Chondrocyte (in vitro differentiated cells): ENCODE measurements around the gene GAS7. TPM values are rescaled to one million over a fixed set of nuclear protein-coding genes. Genes with fewer than 3 reads are reported as not detected.

ENCODE experiments used
- DNase-seq: peaks from one replicate; pipeline ENCODE4 v3.0.0; 2021; ENCODE audit warnings: mixed read lengths, low spot score
- H3K27ac Mint-ChIP-seq: one replicate; pipeline ENCODE4 v1.8.0; 2021; ENCODE audit warnings: mild to moderate bottlenecking, moderate library complexity, mixed read lengths; ENCODE audit not compliant: unreplicated experiment
- H3K27me3 Mint-ChIP-seq: 2 replicates; pipeline ENCODE4 v1.8.0; 2021; ENCODE audit warnings: low read depth, mixed read lengths
- H3K36me3 Mint-ChIP-seq: 2 replicates; pipeline ENCODE4 v1.8.0; 2021; ENCODE audit warnings: low read depth, mixed read lengths
- H3K4me1 Mint-ChIP-seq: 2 replicates; pipeline ENCODE4 v1.8.0; 2021; ENCODE audit warnings: low read depth, mild to moderate bottlenecking, mixed read lengths
- H3K4me3 Mint-ChIP-seq: one replicate; pipeline ENCODE4 v1.8.0; 2021; ENCODE audit warnings: mild to moderate bottlenecking, moderate library complexity, mixed read lengths; ENCODE audit not compliant: unreplicated experiment
- H3K9me3 Mint-ChIP-seq: 2 replicates; pipeline ENCODE4 v1.8.0; 2021; ENCODE audit warnings: low read depth, mixed read lengths
- total RNA-seq: library from RNA; stranded (reverse); gene quantifications from 3 replicates; pipeline ENCODE4 v1.2.1, GENCODE V29; 2021
- TF ChIP-seq, protein P1 (sequence below): fragments of 200-600 bp; sonication (generic); IDR thresholded peaks from 2 replicates; pipeline ENCODE4 v1.5.0; 2021; ENCODE audit warnings: antibody characterized with exemption, mild to moderate bottlenecking, moderate library complexity

Gene GAS7
- total RNA-seq, 1 donor from 2014 or later, result 6.9 TPM

DNA sequence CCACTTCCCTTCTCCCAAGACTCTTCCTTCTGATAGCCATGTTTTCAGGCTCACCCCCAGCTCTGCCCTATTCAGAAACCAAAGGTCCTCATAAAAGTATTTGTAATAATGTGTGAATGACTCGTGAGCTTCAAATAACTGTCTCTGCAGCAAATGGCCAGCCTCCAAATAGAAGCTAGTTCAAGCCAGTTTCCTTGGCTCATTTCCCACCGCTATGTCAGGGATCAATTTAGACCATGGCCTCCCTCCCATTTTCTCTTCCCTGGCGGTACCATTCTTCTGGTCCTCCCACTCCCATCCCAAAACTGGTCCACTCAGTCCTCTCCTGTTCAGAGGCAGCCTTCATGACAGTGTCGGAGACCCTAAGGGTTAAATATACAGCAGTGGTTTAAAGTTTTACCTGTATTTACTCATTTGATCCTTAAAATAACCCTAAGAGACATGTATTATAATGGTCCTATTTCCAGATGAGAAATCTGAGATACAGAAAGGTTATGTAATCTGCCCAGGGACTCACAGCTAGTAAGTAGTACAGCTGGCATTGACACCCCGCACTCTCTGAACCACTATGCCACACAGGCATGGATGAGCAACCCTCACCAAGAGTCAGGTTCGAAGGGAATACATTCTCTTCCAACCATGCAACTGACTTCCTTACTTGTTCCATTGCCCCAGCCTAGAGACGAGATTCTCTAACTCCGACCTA, 42.9 kb downstream of the GAS7 start:
- no peak for DNase-seq
- H3K9me3 Mint-ChIP-seq, result no peaks in the 10 kb centered on the region
- H3K27ac Mint-ChIP-seq, result no peak overlapping the region
- peaks cover 3% of the 10 kb centered on the region for H3K27me3 Mint-ChIP-seq
- H3K4me1 Mint-ChIP-seq, result peaks cover 5% of the 10 kb centered on the region
- H3K36me3 Mint-ChIP-seq, result no peaks in the 10 kb centered on the region
- TF ChIP-seq, protein P1, sequence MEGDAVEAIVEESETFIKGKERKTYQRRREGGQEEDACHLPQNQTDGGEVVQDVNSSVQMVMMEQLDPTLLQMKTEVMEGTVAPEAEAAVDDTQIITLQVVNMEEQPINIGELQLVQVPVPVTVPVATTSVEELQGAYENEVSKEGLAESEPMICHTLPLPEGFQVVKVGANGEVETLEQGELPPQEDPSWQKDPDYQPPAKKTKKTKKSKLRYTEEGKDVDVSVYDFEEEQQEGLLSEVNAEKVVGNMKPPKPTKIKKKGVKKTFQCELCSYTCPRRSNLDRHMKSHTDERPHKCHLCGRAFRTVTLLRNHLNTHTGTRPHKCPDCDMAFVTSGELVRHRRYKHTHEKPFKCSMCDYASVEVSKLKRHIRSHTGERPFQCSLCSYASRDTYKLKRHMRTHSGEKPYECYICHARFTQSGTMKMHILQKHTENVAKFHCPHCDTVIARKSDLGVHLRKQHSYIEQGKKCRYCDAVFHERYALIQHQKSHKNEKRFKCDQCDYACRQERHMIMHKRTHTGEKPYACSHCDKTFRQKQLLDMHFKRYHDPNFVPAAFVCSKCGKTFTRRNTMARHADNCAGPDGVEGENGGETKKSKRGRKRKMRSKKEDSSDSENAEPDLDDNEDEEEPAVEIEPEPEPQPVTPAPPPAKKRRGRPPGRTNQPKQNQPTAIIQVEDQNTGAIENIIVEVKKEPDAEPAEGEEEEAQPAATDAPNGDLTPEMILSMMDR, result no peak
- H3K4me3 Mint-ChIP-seq, result no peak overlapping the region

DNA sequence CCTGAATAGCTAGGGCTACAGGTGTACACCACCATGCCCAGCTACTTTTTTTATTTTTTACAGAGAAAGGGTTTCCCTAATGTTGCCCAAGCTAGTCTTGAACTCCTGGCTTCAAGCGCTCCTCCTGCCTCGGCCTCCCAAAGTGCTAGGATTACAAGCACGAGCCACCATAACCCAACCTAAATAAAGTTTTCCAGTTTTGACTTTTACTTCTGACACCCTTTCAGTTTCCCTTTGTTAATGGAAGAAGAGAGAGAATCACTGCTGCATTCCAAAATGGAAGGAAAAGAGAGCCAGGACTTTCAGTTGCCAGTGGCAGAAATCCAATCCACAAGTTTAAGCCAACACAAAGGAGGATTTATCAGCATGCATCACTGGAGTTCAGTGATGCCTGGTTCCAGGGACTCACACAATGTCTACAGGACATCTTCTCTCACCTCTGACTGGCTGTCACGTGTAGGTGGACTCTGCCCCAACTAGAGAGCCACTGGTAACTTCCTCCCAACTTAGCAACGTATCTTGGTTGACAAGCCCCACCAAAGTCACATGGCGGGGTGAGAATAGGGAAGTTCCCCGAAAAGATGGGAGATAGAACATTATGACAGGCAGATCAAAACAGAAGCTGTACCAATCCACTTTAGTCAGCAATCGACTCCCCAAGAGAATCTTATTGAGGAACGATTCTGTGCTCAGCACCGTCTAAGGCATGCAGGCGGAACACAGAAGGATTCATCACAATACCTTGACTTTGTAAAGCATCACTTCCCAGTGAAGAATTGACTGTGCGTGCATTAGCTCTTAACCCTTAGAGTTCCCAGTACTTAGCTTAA, 46.5 kb downstream of the GAS7 start:
- Mint-ChIP-seq H3K9me3 (no peaks in the 10 kb centered on the region), H3K4me1 (peaks cover 14% of the 10 kb centered on the region), H3K4me3 (no peak overlapping the region), H3K36me3 (no peaks in the 10 kb centered on the region), H3K27ac (no peak overlapping the region), H3K27me3 (peaks cover 3% of the 10 kb centered on the region)
- DNase-seq, result no peak
- TF ChIP-seq, protein P1, result no peak

DNA sequence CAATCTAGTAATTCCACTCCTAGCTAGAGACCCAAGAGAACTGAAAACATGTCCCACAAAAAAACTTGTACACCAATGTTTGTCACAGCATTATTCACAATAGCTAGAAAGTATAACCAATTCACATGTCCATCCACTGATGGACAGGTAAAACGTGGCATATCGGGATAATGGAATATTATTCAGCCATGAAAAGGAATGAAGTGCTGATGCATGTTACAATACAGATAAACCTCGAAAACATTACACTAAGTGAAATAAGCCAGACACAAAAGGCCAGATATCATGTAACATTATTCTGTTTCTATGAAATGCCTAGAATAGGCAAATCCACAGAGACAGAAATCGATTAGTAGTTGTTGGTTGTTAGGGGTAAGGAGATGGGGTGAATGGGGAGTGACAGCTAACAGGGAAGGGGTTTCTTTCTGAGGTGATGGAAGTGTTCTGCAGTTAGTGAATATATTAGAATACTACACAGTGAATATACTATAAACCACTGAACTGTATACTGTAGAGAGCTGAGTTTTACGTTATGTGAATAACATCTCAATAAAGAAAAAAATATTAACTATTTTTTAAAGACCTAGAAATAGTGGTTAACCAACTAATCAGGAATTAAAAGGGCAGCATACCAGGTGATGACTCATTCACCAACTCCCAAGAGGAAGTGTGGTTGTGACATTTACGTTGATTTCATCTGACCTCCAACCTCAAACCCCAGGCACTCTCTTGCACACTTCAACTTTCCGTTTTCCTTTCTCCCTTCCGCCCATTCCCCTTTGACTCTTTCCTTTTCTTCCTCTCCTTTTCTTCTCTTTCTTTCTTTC, 48.6 kb downstream of the GAS7 start:
- H3K9me3 Mint-ChIP-seq, result no peaks in the 10 kb centered on the region
- H3K36me3 Mint-ChIP-seq, result no peaks in the 10 kb centered on the region
- H3K4me1 Mint-ChIP-seq, result peaks cover 9% of the 10 kb centered on the region
- peaks cover 4% of the 10 kb centered on the region for H3K27me3 Mint-ChIP-seq
- H3K27ac Mint-ChIP-seq, result no peak overlapping the region
- no peak overlapping the region for H3K4me3 Mint-ChIP-seq
- TF ChIP-seq, protein P1, result no peak
- DNase-seq, result no peak

DNA sequence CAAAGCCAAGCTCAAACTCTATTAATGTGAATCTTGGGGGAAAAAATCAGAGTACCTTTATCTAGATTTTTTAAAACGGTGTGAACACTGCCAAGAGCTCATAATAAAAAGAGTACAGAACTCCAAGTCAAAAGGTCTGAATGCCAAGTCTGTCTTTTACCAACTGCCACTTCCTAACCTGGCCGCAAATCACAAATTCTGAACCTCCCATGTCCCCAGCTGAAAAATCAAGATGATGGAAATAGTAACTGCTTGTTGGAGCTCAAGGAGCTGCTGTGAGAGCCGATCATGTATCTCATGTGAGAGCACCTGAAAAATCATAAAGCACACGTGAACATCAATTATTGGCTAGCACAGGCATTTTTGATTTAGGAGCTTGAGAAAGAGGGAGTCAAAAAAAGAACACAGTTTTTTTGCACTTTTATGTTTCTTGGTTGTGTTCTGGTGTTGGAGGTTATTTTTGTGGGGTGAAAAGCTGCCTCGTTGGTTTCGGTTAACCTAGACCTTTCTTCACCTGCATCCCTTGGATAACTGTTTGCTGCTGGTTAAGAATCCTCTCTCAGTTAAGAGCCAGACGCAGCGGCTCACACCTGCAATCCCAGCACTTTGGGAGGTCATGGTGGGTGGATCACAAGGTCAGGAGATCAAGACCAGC, 50.5 kb downstream of the GAS7 start:
- no peaks in the 10 kb centered on the region for H3K36me3 Mint-ChIP-seq
- H3K27ac Mint-ChIP-seq, result no peak overlapping the region

More for the DNA sequence above, 50.5 kb downstream of the GAS7 start:
- Mint-ChIP-seq H3K4me1 (peaks cover 9% of the 10 kb centered on the region), H3K4me3 (no peak overlapping the region), H3K9me3 (no peaks in the 10 kb centered on the region), H3K27me3 (peaks cover 5% of the 10 kb centered on the region)
- no peak for DNase-seq
- TF ChIP-seq, protein P1, result no peak
